GM19328 (cell line): ENCODE measurements around the gene MCRIP2.

ENCODE experiments used
- ATAC-seq: cut with Tn5 transposase; IDR thresholded peaks from one replicate; pipeline ENCODE4 v1.9.1; 2021; ENCODE audit warnings: mild to moderate bottlenecking, moderate library complexity; ENCODE audit not compliant: unreplicated experiment

Gene MCRIP2

DNA sequence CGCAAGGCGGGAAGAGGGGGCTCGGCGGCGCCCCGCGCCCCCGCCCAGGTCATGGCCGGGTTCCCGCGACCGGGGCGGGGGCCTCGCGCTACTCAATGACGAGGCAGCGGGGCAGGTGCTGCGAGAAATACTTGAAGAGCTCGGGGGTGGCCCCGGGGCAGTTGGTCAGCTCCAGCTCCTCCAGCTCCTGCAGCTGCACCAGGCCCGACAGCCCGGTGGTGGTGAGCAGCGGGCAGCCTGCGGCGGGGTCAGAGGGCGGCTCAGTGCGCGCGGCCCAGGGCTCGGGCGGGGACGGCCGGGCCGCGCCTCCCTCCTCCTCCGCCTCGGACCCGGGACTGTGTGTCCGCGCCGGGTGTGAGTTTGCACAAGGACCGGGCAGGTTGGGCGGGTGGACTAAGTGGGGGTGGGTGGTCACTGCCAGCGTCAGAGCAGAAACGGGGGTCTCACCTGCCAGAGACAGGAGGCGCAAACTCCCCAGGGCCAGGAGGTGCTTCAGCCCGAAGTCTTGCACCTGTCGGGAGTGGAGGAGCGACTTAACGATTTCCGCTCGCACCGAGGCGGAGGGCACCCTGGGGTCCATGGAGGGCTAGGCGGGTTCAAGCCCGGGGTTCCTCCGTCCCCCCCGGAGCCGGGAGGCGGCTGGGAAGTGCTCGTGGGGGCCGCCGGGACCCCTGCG is 52.7 kb downstream of the MCRIP2 start:
- no peak for ATAC-seq

DNA sequence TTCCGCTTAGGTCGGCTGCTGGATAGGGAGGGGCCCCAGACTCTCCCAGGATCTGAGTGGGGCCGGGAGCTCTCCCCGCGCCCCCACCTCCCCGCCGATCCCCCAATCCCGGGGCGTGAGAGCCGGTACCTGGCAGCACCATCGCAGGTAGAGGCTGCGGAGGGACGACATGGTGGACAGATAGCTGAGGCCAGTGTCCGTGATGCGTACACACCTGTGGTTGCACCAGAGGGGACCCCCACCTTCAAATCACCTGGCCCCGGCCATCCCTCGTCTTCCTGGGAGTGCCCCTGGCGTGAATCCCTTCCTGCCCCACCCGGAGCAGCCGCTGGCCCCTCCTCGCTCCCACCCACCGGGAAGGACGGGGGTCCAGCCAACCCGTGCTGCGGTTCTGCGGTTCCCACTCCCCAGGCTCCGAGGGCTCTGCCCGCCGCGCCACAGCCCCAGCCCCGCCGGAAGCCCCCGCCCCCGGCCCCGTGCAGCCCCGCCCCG is 53.3 kb downstream of the MCRIP2 start:
- ATAC-seq: no peak

DNA sequence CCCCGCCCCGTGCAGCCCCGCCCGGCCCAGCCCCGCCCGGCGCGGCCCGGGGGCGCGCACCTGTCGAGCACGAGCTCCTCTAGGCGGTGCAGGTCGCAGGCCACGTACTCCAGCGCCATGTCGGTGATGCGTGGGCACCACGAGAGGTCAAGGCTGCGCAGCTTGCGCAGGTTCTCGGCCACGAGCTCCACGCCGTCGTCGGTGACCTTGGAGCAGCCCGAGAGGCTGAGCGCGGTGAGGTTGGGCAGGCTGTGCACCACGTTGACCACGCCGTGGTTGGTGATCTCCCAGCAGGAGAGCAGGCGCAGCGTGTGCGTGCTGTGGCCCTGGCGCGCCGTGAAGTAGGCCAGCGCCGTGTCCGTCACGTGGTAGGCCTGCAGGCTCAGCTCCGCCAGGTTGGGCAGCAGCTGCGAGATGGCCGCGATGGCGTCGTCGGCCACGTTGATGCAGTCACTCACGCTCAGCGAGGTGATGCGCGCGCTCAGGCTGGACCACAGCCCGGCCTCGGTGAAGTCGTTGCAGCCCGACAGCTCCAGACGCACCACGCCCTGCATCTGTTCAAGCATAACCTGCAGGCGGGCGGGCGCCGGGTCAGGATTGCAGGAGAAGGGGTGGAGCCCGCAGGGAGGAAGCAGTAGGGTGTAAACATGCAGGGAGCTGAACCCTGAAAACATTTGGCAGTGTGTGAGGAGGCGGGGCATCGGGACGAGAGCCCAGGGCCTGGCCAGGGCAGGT is 53.9 kb downstream of the MCRIP2 start:
- no peak for ATAC-seq
